BJ (cell line): ENCODE data around the gene ALG10B. TPM values are rescaled to one million over a fixed set of nuclear protein-coding genes. Genes with fewer than 3 reads are reported as not detected.
"Not testable (repeated sequence)": the region's sequence is repeated elsewhere in the genome, so short reads cannot be mapped to it uniquely, and the experiment has no call there.

Experiments
- CTCF ChIA-PET: fragments of 350-600 bp; formaldehyde crosslinking; extraction: SDS; loops from one replicate; lab custom pipeline; 2021; ENCODE audit warnings: antibody characterized with exemption, inconsistent platforms; lab: Yijun Ruan, JAX
- POLR2A ChIA-PET: fragments of 300-600 bp; sonication (Branson Sonifier 250); formaldehyde crosslinking; extraction: SDS; loops from one replicate; lab custom pipeline; 2021; ENCODE audit warnings: antibody characterized with exemption; lab: Charles Lee
- DNase-seq: peaks from one replicate; pipeline ENCODE4 v3.0.0-alpha.2; 2011; ENCODE audit warnings: low read depth
- H3K27me3 ChIP-seq: 2 replicates; pipeline ENCODE4 v1.6.0; 2011; ENCODE audit warnings: low read length; ENCODE audit not compliant: control insufficient read depth, insufficient read depth
- H3K36me3 ChIP-seq: 2 replicates; pipeline ENCODE4 v1.5.1; 2011; ENCODE audit warnings: low read length; ENCODE audit not compliant: control insufficient read depth, insufficient read depth
- H3K4me3 ChIP-seq: 2 replicates; pipeline ENCODE4 v1.5.1; 2011; ENCODE audit warnings: low read depth, mild to moderate bottlenecking, control low read depth, low read length
- polyA plus RNA-seq: library from polyadenylated mRNA; depleted of rRNA; stranded (reverse); fragments of >200 nt; gene quantifications from 2 replicates; pipeline ENCODE4 v1.2.3, GENCODE V29; 2011
- TF ChIP-seq, protein P1 (sequence below): IDR thresholded peaks from 2 replicates; pipeline ENCODE4 v1.5.1; 2011; ENCODE audit warnings: low read depth, mild to moderate bottlenecking, control low read depth, inconsistent platforms, low read length, moderate library complexity; ENCODE audit not compliant: insufficient read depth

Gene ALG10B
- polyA plus RNA-seq, 1 experiment, result 7.2 TPM

DNA sequence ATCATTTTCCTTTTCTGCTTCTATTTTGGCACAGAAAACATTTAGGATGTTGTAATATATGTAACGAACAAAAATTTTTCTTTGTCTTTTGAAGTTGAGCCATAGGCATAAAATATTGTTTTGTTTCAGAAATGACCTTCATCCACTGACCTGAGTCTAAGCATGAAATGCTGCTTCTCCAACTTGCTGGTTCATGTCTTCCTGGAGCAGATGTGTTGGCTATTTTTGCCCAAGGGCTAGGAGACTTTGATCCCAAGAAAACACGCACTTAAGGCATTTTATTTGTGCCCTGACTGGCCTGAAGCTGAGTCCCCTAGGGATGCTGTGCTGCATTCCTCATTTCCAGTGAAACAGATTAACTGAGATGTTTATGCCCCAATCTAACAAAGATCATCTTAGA, 27.2 kb upstream of the ALG10B start:
- POLR2A ChIA-PET, result no interaction called here
- DNase-seq, result no peak
- no peaks in the 10 kb centered on the region for H3K36me3 ChIP-seq
- CTCF ChIA-PET, result no interaction called here
- TF ChIP-seq, protein P1, sequence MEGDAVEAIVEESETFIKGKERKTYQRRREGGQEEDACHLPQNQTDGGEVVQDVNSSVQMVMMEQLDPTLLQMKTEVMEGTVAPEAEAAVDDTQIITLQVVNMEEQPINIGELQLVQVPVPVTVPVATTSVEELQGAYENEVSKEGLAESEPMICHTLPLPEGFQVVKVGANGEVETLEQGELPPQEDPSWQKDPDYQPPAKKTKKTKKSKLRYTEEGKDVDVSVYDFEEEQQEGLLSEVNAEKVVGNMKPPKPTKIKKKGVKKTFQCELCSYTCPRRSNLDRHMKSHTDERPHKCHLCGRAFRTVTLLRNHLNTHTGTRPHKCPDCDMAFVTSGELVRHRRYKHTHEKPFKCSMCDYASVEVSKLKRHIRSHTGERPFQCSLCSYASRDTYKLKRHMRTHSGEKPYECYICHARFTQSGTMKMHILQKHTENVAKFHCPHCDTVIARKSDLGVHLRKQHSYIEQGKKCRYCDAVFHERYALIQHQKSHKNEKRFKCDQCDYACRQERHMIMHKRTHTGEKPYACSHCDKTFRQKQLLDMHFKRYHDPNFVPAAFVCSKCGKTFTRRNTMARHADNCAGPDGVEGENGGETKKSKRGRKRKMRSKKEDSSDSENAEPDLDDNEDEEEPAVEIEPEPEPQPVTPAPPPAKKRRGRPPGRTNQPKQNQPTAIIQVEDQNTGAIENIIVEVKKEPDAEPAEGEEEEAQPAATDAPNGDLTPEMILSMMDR, result no peak
- no peaks in the 10 kb centered on the region for H3K27me3 ChIP-seq
- no peak overlapping the region for H3K4me3 ChIP-seq

DNA sequence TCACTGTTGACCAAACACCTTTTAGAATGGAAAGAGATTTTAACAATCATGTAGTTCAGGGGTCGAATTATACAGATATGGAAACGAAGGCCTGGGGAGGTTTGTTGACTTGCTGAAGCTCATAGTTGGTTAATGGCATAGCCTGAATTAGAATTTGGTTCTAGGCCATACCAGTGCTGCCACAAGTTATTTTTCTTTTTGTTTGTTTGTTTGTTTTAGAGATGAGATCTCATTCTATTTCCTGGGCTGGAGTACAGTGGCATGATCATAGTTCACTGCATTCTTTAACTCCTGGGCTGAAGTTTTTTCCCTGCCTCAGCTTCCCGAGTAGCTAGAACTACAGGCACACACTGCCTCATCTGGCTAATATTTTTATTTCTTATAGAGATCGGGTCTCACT, 25.4 kb upstream of the ALG10B start:
- no peak overlapping the region for H3K4me3 ChIP-seq
- CTCF ChIA-PET, result no interaction called here
- POLR2A ChIA-PET, result no interaction called here
- no peaks in the 10 kb centered on the region for H3K27me3 ChIP-seq
- TF ChIP-seq, protein P1, result no peak
- no peaks in the 10 kb centered on the region for H3K36me3 ChIP-seq
- no peak for DNase-seq

DNA sequence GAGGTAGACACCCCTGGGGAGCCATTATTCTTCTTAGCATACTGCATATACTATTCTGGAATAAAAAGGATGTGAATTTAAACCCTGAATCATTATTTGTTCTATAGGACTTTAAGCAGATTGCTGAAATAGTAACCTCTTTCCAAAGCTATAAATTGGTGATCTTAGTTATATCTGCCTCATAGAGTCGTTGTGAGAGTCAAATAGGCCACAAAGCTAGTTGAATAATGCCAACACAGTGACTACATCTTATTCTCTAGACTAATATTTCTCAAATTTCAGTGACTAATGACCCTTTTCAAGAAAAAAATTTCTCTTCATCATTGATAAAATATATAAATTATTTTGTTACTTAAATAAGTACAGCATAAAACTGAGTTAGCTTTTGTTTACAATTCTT, 13.6 kb upstream of the ALG10B start:
- POLR2A ChIA-PET, DNase-seq, CTCF ChIA-PET, H3K27me3 ChIP-seq, H3K4me3 ChIP-seq, H3K36me3 ChIP-seq: not testable (repeated sequence)

DNA sequence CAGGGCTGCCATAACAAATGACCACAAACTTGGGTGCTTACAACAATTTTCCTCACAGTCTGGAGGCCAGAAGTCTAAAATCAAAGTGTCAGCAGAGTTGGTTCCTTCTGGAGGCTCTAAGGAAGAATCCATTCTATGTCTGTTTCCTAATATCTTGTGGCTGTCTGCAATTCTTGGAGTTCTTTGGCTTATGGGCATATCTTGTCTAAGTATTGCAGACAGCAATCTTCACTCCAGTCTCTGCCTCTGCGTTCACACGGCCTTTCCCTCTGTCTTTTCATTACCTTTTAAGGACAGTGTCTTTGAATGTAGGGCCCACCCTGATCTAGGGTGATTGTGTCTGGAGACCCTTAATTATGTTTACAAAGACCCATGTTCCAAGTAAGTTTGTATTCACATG, 5.4 kb downstream of the ALG10B start:
- POLR2A ChIA-PET, H3K4me3 ChIP-seq, H3K27me3 ChIP-seq, DNase-seq, H3K36me3 ChIP-seq, CTCF ChIA-PET: not testable (repeated sequence)

DNA sequence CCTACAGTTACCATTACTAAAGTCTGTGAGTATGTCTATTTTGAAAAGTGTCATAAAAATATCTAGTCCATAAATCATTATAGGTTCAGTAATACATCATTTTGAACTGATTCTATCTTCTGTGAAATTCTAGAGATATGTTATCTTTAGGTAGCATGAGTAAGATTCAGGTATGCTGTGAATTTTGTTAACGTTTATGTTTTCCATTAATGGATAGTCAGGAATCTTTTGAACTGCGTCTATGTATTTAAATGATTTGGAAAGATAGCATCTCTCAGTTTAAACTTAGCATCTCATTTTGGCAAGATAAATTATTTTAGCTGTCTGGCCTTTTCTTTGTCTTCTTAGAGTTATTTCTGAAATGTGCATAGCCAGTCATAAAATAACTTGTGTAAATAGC, 8.3 kb downstream of the ALG10B start:
- DNase-seq, result no peak
- Histone ChIP-seq H3K4me3 (no peak overlapping the region), H3K27me3 (no peaks in the 10 kb centered on the region), H3K36me3 (no peaks in the 10 kb centered on the region)
- TF ChIP-seq, protein P1, result no peak
- CTCF ChIA-PET, result no interaction called here
- POLR2A ChIA-PET, result no interaction called here

DNA sequence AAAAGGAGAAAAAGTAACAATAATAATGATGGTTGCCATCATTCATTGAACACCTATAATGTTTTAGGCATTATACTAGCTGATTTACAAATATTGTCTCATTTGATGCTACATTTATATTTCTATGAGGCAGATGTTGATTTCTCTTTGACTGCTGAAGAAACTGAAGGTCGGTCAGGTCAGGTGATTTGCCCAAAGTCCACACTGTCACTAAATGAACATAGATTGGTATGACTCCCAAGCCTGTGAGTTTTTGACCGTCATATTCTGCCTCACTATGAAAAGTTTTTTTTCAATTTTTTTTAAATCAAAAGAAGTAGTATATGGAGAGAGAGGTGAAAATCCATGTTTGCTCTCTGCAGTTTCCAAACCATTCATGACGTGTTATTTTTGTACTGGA, 10.8 kb downstream of the ALG10B start:
- TF ChIP-seq, protein P1, result no peak
- no peaks in the 10 kb centered on the region for H3K27me3 ChIP-seq
- H3K4me3 ChIP-seq, result no peak overlapping the region
- ChIA-PET CTCF (interaction anchor here (0.9 to 3.3 kb wide), 3 partner anchors 189 to 945 kb away, joined by 3 to 10 read pairs (median 3); no protein-coding TSS in a partner anchor), POLR2A (no interaction called here)
- no peaks in the 10 kb centered on the region for H3K36me3 ChIP-seq
- DNase-seq, result no peak
